Panc1 (cell line): Measurements from ENCODE around the gene KISS1R.

Source experiments
- CTCF ChIP-seq: fragments of 450-650 bp; IDR thresholded peaks from 2 replicates; pipeline ENCODE4 v1.5.1; 2017; ENCODE audit warnings: mild to moderate bottlenecking
- POLR2AphosphoS5 ChIP-seq: IDR thresholded peaks from 2 replicates; pipeline ENCODE4 v1.6.1; 2012; ENCODE audit warnings: mild to moderate bottlenecking, low read depth, low read length, moderate library complexity
- TF ChIP-seq, protein P1 (sequence below), 2 experiments: IDR thresholded peaks; 2 replicates each; pipeline ENCODE4 v1.6.1; 2011 to 2012; ENCODE audit warnings: low read depth in 2 of 2, control low read depth in 1 of 2, low read length in 1 of 2, mild to moderate bottlenecking in 1 of 2, moderate library complexity in 1 of 2; ENCODE audit not compliant: insufficient read depth in 1 of 2

GRCh38 chr19:958967-959855 lies 42.1 kb downstream of the KISS1R start:
- TF ChIP-seq CTCF (no peak), POLR2AphosphoS5 (no peak)
- TF ChIP-seq, protein P1, sequence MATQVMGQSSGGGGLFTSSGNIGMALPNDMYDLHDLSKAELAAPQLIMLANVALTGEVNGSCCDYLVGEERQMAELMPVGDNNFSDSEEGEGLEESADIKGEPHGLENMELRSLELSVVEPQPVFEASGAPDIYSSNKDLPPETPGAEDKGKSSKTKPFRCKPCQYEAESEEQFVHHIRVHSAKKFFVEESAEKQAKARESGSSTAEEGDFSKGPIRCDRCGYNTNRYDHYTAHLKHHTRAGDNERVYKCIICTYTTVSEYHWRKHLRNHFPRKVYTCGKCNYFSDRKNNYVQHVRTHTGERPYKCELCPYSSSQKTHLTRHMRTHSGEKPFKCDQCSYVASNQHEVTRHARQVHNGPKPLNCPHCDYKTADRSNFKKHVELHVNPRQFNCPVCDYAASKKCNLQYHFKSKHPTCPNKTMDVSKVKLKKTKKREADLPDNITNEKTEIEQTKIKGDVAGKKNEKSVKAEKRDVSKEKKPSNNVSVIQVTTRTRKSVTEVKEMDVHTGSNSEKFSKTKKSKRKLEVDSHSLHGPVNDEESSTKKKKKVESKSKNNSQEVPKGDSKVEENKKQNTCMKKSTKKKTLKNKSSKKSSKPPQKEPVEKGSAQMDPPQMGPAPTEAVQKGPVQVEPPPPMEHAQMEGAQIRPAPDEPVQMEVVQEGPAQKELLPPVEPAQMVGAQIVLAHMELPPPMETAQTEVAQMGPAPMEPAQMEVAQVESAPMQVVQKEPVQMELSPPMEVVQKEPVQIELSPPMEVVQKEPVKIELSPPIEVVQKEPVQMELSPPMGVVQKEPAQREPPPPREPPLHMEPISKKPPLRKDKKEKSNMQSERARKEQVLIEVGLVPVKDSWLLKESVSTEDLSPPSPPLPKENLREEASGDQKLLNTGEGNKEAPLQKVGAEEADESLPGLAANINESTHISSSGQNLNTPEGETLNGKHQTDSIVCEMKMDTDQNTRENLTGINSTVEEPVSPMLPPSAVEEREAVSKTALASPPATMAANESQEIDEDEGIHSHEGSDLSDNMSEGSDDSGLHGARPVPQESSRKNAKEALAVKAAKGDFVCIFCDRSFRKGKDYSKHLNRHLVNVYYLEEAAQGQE (IDR thresholded peaks at IDR 0.05; ENCODE audit: insufficient read depth in 1 of 2, low read depth in 2 of 2, low read length in 1 of 2), result no peak
